ENCODE data around the gene SPR. TPM values are rescaled to one million over a fixed set of nuclear protein-coding genes. Genes with fewer than 3 reads are reported as not detected.

The SPR gene
- total RNA-seq, 1 donor from 2014 or later: 46.2 TPM

- Histone ChIP-seq H3K4me1 (no peaks in the 10 kb centered on the region), H3K36me3 (no peaks in the 10 kb centered on the region), H3K27ac (no peak overlapping the region), H3K27me3 (ENCODE audit: low read depth) (no peaks in the 10 kb centered on the region), H3K4me3 (no peak overlapping the region), H3K9me3 (no peaks in the 10 kb centered on the region)
- ATAC-seq (no peak), DNase-seq (no peak)
- intact Hi-C loops (cut with DNase I): no loop called here
- TF ChIP-seq CTCF (IDR thresholded peaks at IDR 0.05): no peak
Observed at GRCh38 chr2:72847534-72848315, 39.5 kb upstream of the SPR start.

GRCh38 chr2:72848436-72849137, 38.6 kb upstream of the SPR start:
- Histone ChIP-seq H3K9me3 (no peaks in the 10 kb centered on the region), H3K4me3 (no peak overlapping the region), H3K27me3 (ENCODE audit: low read depth) (no peaks in the 10 kb centered on the region), H3K4me1 (no peaks in the 10 kb centered on the region), H3K36me3 (no peaks in the 10 kb centered on the region), H3K27ac (no peak overlapping the region)
- no peak for TF ChIP-seq CTCF (IDR thresholded peaks at IDR 0.05)
- no peak for DNase-seq
- ATAC-seq: no peak
- intact Hi-C loops (cut with DNase I): no loop called here

- DNase-seq: no peak
Observed at GRCh38 chr2:72849138-72849462, 38.1 kb upstream of the SPR start.

GRCh38 chr2:72851333-72851732, 35.9 kb upstream of the SPR start:
- intact Hi-C loops (cut with DNase I): no loop called here
- no peak overlapping the region for H3K27ac ChIP-seq
- DNase-seq (no peak), ATAC-seq (no peak)
- H3K27me3 ChIP-seq (ENCODE audit: low read depth): no peaks in the 10 kb centered on the region
- no peak for TF ChIP-seq CTCF (IDR thresholded peaks at IDR 0.05)
- H3K9me3 ChIP-seq: no peaks in the 10 kb centered on the region
- H3K4me1 ChIP-seq: no peaks in the 10 kb centered on the region
- no peaks in the 10 kb centered on the region for H3K36me3 ChIP-seq
- no peak overlapping the region for H3K4me3 ChIP-seq

More at GRCh38 chr2:72849138-72849462, 38.1 kb upstream of the SPR start:
- intact Hi-C loops (cut with DNase I): no loop called here
- no peaks in the 10 kb centered on the region for H3K9me3 ChIP-seq
- no peaks in the 10 kb centered on the region for H3K36me3 ChIP-seq
- no peaks in the 10 kb centered on the region for H3K27me3 ChIP-seq (ENCODE audit: low read depth)
- no peak for ATAC-seq
- H3K4me1 ChIP-seq: no peaks in the 10 kb centered on the region
- no peak for TF ChIP-seq CTCF (IDR thresholded peaks at IDR 0.05)
- H3K4me3 ChIP-seq: no peak overlapping the region
- H3K27ac ChIP-seq: no peak overlapping the region

- intact Hi-C loops (cut with DNase I): loop anchor here (5.0 kb wide), 1 partner anchor 88 kb away; no protein-coding TSS in a partner anchor
- TF ChIP-seq CTCF (IDR thresholded peaks at IDR 0.05): peak; percentile 65
- H3K4me3 ChIP-seq: no peak overlapping the region
- ATAC-seq (peak; percentile 78 to 83), DNase-seq (no peak)
- no peaks in the 10 kb centered on the region for H3K36me3 ChIP-seq
- H3K27me3 ChIP-seq (ENCODE audit: low read depth): peaks cover 11% of the 10 kb centered on the region
- H3K27ac ChIP-seq: no peak overlapping the region
- H3K4me1 ChIP-seq: peaks cover 8% of the 10 kb centered on the region
- no peaks in the 10 kb centered on the region for H3K9me3 ChIP-seq
Observed at GRCh38 chr2:72859831-72860262, 27.4 kb upstream of the SPR start.

All from lower lobe of right lung (tissue), 2 donors.